NCI-H510A (cell line): ENCODE measurements around the gene EVPL.
A peak's percentile ranks its signal among the peaks of the same experiment; 100 is the strongest.
"Not testable (repeated sequence)": the region's sequence is repeated elsewhere in the genome, so short reads cannot be mapped to it uniquely, and the experiment has no call there.

Experiments used
- DNase-seq: peaks from one replicate; lab custom pipeline; 2025; lab: John Stamatoyannopoulos, UW

EVPL gene

GRCh38 chr17:75996665-75997590, 30.2 kb downstream of the EVPL start:
- DNase-seq: no peak

DNA sequence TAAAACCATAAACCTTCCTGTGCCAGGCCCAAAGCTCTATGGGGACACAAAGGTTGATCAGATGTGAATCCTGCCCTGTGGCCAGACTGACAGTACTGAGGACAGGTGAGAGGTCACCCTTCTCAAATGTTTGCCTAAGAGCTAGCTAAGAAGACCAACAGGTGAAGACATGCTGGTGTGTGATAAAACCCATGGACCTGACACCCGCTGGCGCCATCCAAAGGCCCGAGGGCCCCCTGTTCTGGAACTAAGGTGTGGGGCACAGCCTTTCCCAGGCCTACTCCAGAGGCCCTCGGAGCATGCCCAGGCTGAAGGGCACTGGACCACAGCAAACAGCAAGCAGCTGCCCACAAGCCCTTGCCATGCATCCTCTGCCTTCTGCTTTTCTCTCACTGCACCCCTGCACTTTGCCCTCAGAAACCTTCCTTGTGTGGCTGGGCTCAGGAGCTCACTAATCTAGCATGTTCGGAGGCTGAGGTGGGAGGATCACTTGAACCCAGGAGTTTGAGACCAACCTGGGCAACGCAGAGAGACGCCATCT, 31.7 kb downstream of the EVPL start:
- DNase-seq: no peak

DNA sequence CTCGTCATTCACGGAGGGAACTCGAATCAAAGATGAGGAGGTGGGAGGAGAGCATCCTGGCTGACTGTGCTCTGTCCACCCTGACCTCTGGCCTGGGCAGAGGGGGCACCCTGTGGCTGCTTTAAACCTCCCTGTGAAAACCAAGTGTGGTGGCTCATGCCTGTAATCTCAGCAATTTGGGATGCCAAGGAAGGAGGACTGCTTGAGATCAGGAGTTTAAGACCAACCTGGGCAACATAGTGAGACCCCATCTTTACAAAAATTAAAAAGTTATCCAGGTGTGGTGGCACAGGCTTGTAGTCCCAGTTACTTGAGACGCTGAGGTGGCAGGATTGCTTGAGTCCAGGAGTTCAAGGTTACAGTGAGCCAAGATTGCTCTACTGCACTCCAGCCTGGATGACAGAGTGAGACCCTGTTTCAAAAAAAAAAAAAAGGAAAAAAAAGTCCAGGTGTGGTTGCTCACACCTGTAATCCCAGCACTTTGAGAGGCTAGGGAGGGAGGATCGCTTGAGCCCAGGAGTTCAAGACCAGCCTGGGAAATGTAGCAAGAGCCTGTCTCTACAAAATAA, 32.2 kb downstream of the EVPL start:
- no peak for DNase-seq

DNA sequence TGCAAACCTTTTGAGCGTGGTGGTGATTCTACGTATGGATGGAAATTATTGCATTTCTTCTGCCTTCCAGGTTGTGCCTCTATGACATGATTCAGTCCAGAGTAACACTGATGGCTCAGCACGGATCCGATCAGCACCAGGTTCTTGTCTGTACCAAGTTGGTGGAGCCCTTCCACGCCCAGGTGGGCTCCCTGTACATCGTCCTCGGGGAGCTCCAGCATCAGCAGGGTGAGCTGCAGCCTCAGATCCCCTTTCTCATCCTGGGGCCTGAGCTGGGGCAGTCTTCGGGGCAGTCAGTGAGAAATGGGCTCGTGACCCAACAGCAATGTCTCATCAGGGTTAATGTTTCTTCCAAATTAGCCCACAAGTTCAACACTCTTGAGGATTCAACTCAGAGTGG, 35.7 kb downstream of the EVPL start:
- DNase-seq: no peak

- no peak for DNase-seq
These were observed 40.1 kb downstream of the EVPL start for GRCh38 chr17:75987041-75987440.

- DNase-seq: no peak
These were observed 41.1 kb downstream of the EVPL start for GRCh38 chr17:75985986-75986385.

DNA sequence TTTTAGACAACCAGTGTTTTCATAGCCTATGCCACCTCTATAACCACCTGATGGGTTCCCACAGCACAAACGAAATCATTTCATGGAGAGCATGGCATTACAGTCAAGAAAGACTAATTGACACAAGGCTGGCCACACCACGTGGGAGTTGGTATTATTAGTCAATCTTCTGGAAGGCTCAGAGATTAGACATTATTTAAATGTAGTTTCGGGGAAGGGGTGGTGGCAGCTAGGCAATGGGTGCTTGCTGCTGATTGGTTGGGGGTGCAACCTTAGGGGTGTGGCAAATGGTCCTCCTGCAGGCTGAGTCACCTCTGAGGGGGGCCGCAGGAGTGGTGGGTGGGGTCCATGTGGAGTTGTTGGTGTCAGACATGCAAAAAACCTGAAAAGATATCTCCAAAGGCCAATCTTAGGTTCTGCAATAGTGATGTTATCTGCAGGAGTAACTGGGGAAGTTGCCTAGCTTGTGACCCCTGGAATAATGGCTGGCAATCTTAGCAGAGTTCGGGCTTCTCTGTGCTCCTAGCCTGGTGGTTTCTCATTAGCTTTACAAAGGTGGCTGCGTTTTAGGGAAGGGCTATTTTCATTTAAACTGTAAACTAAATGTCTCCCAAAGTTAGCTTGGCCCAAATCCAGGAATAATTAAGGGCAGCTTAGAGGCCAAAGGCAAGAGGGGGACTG, 43.5 kb downstream of the EVPL start:
- DNase-seq: no peak

DNA sequence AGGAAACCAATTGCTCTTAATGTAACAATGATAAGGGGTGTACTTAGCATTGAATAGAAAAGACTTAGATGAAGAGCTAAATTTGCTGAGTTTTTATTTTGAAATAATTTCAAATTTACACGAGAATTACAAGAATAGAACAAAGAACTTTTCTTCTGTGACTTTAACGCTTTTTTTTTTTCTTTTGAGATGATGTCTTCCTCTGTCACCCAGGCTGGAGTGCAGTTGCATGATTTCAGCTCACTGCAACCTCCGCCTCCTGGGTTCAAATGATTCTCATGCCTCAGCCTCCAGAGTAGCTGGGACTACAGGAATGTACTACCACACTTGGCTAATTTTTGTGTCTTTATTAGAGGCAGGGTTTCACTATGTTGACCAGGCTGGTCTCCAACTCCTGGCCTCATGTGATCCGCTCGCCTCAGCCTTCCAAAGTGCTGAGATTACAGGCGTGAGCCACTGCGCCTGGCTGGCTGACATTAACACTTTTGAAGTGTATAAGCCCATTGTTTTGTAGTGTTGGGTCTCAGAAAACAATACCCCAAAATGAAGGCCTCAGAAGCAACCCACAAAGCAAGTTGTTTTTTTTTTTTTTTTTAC, 46.0 kb downstream of the EVPL start:
- DNase-seq: no peak

- no peak for DNase-seq
These were observed 46.7 kb downstream of the EVPL start for GRCh38 chr17:75980188-75981018.

DNA sequence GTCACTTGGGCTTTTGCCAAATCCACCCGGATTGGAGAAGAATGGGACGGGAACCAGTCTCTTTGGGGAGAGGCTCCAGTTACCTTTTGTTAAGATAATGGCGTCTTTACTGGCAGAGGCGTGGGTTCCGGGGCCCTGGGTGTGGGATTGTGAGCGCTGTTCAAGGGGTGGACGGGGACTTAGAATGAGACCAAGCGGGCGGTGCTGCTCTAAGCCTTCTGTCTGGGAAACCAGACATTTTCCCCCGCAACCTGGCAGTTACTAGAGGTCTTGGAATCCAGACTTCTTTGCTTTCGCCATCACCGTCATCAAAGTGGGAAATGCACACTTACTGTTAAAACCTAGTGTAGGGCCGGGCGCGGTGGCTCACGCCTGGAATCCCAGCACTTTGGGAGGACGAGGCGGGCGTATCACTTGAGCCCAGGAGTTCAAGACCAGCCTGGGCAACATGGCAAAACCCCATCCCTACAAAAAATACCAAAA, 47.4 kb downstream of the EVPL start:
- DNase-seq: no peak

GRCh38 chr17:75978938-75979704, 48.0 kb downstream of the EVPL start, which contains the start of the genes ACOX1 and TEN1:
Gene ACOX1 (minus strand): TSS chr17:75979166. CDS start chr17:75979073, 93 bp downstream.
Gene TEN1 (plus strand): TSS chr17:75979240. CDS start chr17:75986193, 6,953 bp downstream.
- DNase-seq: peak; percentile 96

- no peak for DNase-seq
These were observed 50.8 kb downstream of the EVPL start for GRCh38 chr17:75976175-75976848.

GRCh38 chr17:75975757-75976174, 51.3 kb downstream of the EVPL start:
- no peak for DNase-seq

DNA sequence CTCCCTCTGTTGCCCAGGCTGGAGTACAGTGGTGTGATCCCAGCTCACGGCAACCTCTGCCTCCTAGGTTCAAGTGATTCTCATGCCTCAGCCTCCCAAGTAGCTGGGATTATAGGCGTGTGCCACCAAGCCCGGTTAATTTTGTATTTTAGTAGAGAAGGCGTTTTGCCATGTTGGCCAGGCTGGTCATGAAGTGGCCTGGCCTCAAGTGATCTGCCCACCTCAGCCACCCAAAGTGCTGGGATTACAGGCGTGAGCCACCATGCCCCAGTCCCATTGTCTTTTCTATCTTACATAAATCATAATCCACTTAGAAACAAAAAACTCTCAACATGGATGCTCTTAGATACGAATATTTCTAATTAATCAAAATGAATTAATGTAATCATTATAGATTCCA, 51.9 kb downstream of the EVPL start:
- DNase-seq: not testable (repeated sequence)

DNA sequence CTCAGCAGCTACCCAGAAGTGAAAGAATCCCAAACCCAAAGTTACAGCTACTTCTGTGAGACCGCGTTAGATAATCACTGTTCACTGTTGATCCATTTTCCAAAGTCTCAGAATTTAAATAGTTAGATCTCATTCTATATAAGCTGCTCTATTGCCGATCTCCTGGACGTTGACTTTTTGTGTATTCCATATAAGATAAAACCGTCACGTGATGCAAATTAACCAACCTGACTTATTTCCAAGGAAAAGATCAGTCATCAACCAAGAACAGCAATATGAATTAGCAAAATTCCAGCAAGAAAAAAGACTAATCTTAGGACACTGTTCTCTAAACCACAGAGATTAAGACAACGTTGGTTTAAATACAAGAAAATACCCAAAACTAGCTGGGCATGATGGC, 56.5 kb downstream of the EVPL start:
- no peak for DNase-seq

- DNase-seq: no peak
These were observed 57.0 kb downstream of the EVPL start for GRCh38 chr17:75970011-75970523.

- not testable (repeated sequence) for DNase-seq
These were observed 58.1 kb downstream of the EVPL start for GRCh38 chr17:75969044-75969443.

DNA sequence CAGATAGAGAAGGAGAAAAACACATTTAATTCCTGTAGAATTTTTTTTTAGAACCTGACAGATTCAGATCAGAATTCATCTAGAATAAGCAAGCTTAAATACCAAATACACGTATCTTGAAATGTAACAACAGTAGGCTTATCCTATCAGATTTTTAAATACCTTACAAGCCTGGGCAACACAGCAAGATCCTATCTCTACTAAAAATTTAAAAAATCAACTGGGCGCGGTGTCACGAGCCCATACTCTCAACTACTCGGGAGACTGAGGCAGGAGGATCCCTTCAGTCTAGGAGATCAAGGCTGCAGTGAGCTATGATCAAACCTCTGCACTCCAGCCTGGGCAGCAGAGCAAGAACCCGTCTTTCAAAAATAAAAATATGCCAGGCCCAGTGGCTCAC, 61.6 kb downstream of the EVPL start:
- no peak for DNase-seq

- no peak for DNase-seq
These were observed 67.1 kb downstream of the EVPL start for GRCh38 chr17:75959839-75960511.
